HepG2 (cell line): ENCODE data around the gene PPFIA3. TPM values are rescaled to one million over a fixed set of nuclear protein-coding genes. Genes with fewer than 3 reads are reported as not detected.
A peak's percentile ranks its signal among the peaks of the same experiment; 100 is the strongest.

Experiments
- CCDC6 ChIP-seq: sonication (generic); formaldehyde crosslinking; IDR thresholded peaks from 2 replicates; pipeline ENCODE4 v1.8.1; 2022; ENCODE audit warnings: mild to moderate bottlenecking, missing genetic modification reagents, moderate library complexity
- CEBPB ChIP-seq: IDR thresholded peaks from 2 replicates; pipeline ENCODE4 v1.6.1; 2011; ENCODE audit warnings: low read depth, low read length, improper control_type of control experiment, borderline replicate concordance
- E2F1 ChIP-seq: sonication (generic); formaldehyde crosslinking; IDR thresholded peaks from 2 replicates; pipeline ENCODE4 v1.5.0; 2020; ENCODE audit warnings: missing genetic modification reagents
- ELK4 ChIP-seq: sonication (generic); formaldehyde crosslinking; IDR thresholded peaks from 2 replicates; pipeline ENCODE4 v1.9.0; 2021; ENCODE audit warnings: missing genetic modification reagents, borderline replicate concordance
- HNRNPK ChIP-seq: fragments of 200-400 bp; formaldehyde crosslinking; IDR thresholded peaks from 2 replicates; pipeline ENCODE4 v1.6.1; 2018; ENCODE audit warnings: low read length, low read depth, moderate library complexity, mild to moderate bottlenecking; ENCODE audit not compliant: poor library complexity, severe bottlenecking
- ISX ChIP-seq: sonication (generic); formaldehyde crosslinking; conservative IDR thresholded peaks from 2 replicates; pipeline ENCODE4 v1.5.0; 2020; ENCODE audit warnings: missing genetic modification reagents
- MAFG ChIP-seq: sonication (generic); formaldehyde crosslinking; IDR thresholded peaks from 2 replicates; pipeline ENCODE4 v1.5.1; 2020; ENCODE audit warnings: mild to moderate bottlenecking, missing genetic modification reagents
- NAIF1 ChIP-seq: sonication (generic); formaldehyde crosslinking; IDR thresholded peaks from 2 replicates; pipeline ENCODE4 v1.5.0; 2020; ENCODE audit warnings: mild to moderate bottlenecking, missing genetic modification reagents, borderline replicate concordance
- POGK ChIP-seq: sonication (generic); formaldehyde crosslinking; conservative IDR thresholded peaks from 2 replicates; pipeline ENCODE4 v1.8.0; 2022; ENCODE audit warnings: mild to moderate bottlenecking, moderate library complexity, missing genetic modification reagents
- SALL1 ChIP-seq: sonication (generic); formaldehyde crosslinking; IDR thresholded peaks from 2 replicates; pipeline ENCODE4 v1.8.0; 2022; ENCODE audit warnings: mild to moderate bottlenecking, missing genetic modification reagents
- STAT5B ChIP-seq: sonication (generic); formaldehyde crosslinking; IDR thresholded peaks from 2 replicates; pipeline ENCODE4 v1.4.0; 2020; ENCODE audit warnings: missing genetic modification reagents
- ZNF138 ChIP-seq: sonication (generic); formaldehyde crosslinking; IDR thresholded peaks from 2 replicates; pipeline ENCODE4 v1.5.0; 2020; ENCODE audit warnings: mild to moderate bottlenecking, low read depth, missing genetic modification reagents
- ZNF205 ChIP-seq: IDR thresholded peaks from 2 replicates; pipeline ENCODE4 v1.6.1; 2018; ENCODE audit warnings: missing biosample characterization, missing genetic modification reagents
- ZNF207 ChIP-seq: fragments of 450-650 bp; IDR thresholded peaks from 2 replicates; pipeline ENCODE4 v1.6.1; 2016; ENCODE audit warnings: antibody characterized with exemption, borderline replicate concordance
- ZNF275 ChIP-seq: sonication (generic); formaldehyde crosslinking; IDR thresholded peaks from 2 replicates; pipeline ENCODE4 v1.8.0; 2022; ENCODE audit warnings: missing genetic modification reagents, mild to moderate bottlenecking, inconsistent platforms, borderline replicate concordance
- ZNF441 ChIP-seq: sonication (generic); formaldehyde crosslinking; IDR thresholded peaks from 2 replicates; pipeline ENCODE4 v1.7.0; 2021; ENCODE audit warnings: missing genetic modification reagents, borderline replicate concordance
- ZNF547 ChIP-seq: sonication (generic); formaldehyde crosslinking; IDR thresholded peaks from 2 replicates; pipeline ENCODE4 v1.5.1; 2020; ENCODE audit warnings: mild to moderate bottlenecking, missing genetic modification reagents
- ZNF749 ChIP-seq: sonication (generic); formaldehyde crosslinking; IDR thresholded peaks from 2 replicates; pipeline ENCODE4 v1.8.0; 2022; ENCODE audit warnings: mild to moderate bottlenecking, missing genetic modification reagents, moderate library complexity, borderline replicate concordance
- ZNF878 ChIP-seq: sonication (generic); formaldehyde crosslinking; IDR thresholded peaks from 2 replicates; pipeline ENCODE4 v1.8.1; 2023; ENCODE audit warnings: mild to moderate bottlenecking, missing genetic modification reagents, moderate library complexity
- ZSCAN25 ChIP-seq: sonication (generic); formaldehyde crosslinking; IDR thresholded peaks from 2 replicates; pipeline ENCODE4 v1.8.0; 2022; ENCODE audit warnings: mild to moderate bottlenecking, missing genetic modification reagents
- polyA plus RNA-seq, 8 experiments: library from polyadenylated mRNA; depleted of rRNA in 3 of 8; stranded (reverse) in 7 of 8; unstranded in 1 of 8; fragments of >200 nt; fragmentation: Illumina TruSeq in 4 of 8; extraction: Trizol in 4 of 8; gene quantifications; 2 replicates each; pipeline versions ENCODE4 v1.2.1 to v1.2.3, GENCODE V29; 2011 to 2016; ENCODE audit warnings: low read depth in 4 of 8, missing spikeins in 1 of 8, mixed read lengths in 1 of 8; ENCODE audit not compliant: insufficient read depth in 1 of 8
- total RNA-seq, 5 experiments: library from RNA; depleted of rRNA; stranded (reverse); fragments of >200 nt; fragmentation: Illumina TruSeq; extraction: Trizol; gene quantifications; 2 replicates each; pipeline ENCODE4 v1.2.3, GENCODE V29; 2016; ENCODE audit warnings: low read depth in 1 of 5

PPFIA3 gene
- total and polyA plus RNA-seq, 2 of the 13 experiments (the other 11 are each of a cell fraction or from before 2014, with no cell fraction given), result 6.7 to 8.6 TPM

GRCh38 chr19:49127674-49128544 lies 8.6 kb downstream of the PPFIA3 start (continued):
- TF ChIP-seq POGK (CRISPR knock-in tag) (peak; percentile 99), ZNF547 (CRISPR knock-in tag) (peak; percentile 100), ZNF207 (no peak), ZNF441 (CRISPR knock-in tag) (peak; percentile 97), ELK4 (CRISPR knock-in tag) (no peak; the same call in 1 of the 2 replicates), CEBPB (no peak), HNRNPK (no peak), ZSCAN25 (CRISPR knock-in tag) (peak; percentile 87; the same call in 1 of the 2 replicates), ZNF878 (CRISPR knock-in tag) (peak; percentile 97), E2F1 (CRISPR knock-in tag) (peak; percentile 87), ZNF749 (CRISPR knock-in tag) (peak; percentile 97), ZNF275 (CRISPR knock-in tag) (peak; percentile 93; the same call in 1 of the 2 replicates), MAFG (CRISPR knock-in tag) (0 out of 2 replicates have a peak, but pooled peaks have one; percentile 62), SALL1 (CRISPR knock-in tag) (peak; percentile 99), CCDC6 (peak; percentile 99), ISX (CRISPR knock-in tag) (peak; percentile 98), ZNF138 (CRISPR knock-in tag) (peak; percentile 97), STAT5B (CRISPR knock-in tag) (peak; percentile 98), NAIF1 (peak; percentile 89; the same call in 1 of the 2 replicates), ZNF205 (CRISPR knock-in tag) (peak; percentile 95)
